EH (cell line): ENCODE results near the gene C16orf74.

Experiments used
- DNase-seq: peaks from one replicate; pipeline ENCODE4 v3.0.0-alpha.2; 2015; ENCODE audit warnings: low read depth

Gene C16orf74

DNA sequence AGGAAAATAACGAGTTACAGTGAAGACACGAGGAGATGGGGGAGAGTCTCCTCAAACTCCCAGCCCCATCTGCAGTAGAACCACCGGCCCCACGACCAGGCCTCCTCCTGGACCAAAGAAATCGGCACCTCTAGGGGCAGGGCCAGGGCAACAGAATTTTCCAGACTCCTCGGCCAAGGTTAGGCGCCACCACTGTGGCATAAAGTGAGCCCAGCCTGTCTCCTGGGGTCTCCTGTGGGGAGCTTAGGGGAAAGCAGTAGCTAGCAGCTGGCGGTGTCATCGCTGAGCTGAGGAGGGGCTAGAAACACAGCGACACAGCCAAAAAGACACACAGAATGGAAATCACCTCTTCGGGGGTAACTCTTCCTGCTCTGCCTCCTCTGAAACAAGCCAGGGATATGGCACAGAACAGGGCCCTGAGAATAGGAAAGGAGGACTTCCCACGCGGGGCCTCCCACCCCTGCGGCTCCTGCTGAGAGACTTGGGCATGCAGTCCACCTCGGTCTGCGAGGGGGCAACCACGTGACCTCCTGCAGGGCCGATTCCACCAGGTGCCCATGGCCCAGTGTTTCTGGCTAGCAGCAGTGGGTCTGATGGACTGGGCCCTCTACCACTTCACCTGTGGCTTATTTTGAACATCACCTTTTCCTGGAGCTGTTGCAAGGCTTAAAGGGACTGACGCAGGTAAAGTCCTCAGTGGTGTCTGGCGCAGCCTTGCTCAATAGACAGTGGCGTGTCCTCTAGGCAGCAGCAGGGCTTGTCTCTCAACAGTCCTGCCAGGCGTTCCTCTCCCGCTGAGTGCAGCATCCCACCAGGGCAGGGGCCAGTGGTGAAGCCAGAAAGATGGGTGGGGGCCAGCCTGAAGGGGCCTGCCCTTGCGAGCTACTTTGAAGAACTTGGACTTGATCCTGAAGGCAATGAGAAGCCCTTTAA is 55.4 kb downstream of the C16orf74 start:
- DNase-seq, result no peak

DNA sequence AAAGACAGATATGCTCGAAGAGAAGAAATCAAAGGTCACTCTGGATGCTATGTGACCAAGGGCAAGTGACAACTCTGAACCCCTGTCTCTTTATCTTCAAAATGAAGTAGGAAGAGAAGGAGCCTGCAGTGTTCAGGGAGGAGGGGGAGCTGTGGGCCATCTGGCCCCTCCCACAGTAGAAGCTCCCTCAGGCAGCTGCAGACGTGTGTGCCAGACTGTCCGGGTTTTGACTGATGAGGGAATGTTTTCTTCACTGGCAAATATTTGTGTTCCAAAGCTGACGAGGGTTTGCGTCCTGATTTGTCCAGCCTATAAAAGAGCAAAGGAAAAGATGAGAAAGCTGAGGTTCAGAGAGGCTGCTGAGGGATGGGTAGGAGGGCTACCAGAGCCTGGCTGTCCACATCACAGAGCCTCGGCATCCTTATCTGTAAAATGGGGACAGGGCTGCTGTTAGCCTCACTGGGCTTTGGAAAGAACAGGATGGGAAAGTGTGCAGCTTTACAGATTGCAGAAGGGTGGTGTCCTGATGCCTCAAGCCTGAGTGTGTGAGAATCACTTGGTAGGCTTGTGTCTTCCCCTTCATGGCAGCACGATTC is 60.3 kb downstream of the C16orf74 start:
- DNase-seq, result peak; percentile 24

DNA sequence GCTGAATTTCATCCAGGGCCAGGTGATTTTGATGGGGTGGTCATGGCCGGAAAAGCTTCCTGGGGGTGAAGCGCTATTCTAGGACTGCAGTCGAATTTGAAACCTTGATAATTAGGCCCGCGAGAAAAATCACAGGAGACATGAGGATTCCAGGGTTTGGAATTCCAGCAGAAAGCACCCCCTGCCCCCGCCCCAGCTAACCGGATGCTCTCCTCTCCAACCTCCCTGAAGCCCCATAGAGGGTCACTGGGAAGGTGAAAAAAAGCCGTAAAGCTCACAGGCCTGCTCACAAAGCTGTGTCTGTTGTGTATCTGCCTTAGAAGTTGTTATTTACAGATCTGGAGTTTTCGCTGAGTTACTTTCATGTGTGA is 61.0 kb downstream of the C16orf74 start:
- no peak for DNase-seq

DNA sequence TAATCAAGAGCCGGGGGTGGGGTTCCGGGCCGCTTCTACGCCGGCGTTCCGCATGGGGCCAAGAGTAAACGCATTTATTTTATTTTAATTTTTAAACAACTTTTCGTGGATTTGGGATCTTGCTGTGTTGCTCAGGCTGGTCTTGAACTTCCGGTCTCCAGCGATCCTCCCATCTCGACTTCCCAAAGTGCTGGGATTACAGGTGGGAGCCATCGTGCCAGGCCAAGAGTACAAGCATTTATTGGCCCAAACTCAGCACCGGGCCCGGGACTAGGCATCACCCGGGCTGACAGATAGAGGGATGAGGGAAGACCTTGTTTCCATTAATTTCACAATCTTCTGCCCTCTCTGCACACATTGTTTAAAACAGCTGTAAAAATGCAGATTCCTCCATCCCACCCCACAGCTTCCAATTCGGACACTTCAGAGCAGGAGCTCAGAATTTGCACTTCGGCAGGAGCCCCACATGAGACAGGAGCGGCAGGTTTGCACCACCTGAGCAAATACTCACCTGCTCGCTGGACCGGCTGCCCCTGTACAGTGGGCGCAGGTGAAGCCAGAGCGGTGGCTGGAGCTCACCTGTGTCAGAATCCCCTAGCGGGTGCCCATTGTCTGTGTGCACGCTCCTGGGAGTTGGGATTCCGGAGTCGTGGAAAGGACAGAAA is 61.5 kb downstream of the C16orf74 start:
- no peak for DNase-seq

DNA sequence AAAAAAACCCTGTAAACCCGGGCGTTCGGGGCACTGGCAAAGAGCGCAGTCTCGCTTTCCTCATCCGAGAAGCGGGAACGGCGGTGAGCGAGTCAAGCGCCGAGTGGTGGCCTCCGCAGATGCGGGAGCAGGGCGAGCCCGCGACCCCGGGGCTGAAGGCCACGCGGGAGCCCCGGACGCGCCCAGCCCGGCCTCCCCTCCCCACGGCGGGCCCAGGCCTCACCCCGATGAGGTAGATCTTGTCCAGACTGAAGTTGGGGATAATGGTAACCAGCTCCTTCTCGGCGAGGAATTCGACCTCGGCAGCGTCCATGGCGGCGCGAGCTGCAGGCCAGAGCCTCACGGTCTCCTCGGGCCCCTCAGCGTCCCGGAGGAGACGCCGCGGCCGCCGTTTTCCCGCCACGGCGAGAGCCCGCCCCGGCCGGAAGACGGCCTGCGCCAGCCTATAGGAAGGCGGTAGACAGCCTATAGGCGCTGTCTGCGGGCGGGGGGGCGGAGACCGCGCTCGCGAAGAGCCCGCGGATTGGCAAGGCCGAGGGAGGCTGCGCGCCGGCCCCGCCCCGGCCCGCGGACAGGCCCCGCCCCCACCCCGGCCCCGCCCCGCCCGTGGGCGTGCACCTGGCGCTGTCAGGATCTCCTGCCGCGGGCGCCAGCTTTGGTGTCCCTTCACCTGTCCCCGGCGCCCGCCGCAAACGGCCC is 62.2 kb downstream of the C16orf74 start, which contains the start of gene GINS2:
Gene GINS2, minus strand, starts transcription at position 369 of the 699 bp plus-strand sequence. Its CDS starts 56 bp downstream, at position 313.
- peak; percentile 92 for DNase-seq

DNA sequence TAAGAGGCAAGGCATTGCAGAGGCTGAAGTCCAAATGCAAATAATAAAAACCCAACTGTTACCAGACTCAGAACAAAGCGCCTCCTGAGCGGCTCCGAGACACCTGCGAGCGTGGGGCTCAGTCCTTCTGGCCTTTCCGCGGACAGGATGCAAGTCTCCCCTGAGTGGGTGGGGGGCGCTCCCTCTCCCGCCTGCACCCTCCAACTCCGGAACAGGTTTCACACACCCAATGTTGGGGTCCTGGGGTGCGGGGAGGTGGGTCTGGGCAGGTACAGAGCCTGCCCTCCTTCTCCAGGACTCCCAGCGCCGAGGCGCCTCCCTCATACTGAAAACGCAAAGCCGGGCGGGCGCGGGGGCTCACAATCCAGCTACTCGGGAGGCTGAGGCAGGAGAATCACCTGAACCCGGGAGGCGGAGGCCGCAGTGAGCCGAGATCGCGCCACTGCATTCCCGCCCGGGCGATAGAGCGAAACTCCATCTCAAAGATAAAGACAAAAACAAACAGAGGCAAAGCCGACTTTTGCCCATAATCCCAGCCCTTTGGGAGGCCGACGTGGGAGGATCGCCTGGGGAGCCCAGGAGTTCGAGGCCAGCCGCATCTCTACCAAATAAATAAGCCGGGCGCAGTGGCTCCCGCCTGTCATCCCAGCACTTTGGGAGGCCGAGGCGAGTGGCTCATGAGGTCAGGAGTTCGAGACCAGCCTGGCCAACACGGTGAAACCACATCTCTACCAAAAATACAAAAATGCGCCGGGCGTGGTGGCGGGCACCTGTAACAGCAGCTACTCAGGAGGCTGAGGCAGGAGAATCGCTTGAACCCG is 63.0 kb downstream of the C16orf74 start:
- no peak for DNase-seq

DNA sequence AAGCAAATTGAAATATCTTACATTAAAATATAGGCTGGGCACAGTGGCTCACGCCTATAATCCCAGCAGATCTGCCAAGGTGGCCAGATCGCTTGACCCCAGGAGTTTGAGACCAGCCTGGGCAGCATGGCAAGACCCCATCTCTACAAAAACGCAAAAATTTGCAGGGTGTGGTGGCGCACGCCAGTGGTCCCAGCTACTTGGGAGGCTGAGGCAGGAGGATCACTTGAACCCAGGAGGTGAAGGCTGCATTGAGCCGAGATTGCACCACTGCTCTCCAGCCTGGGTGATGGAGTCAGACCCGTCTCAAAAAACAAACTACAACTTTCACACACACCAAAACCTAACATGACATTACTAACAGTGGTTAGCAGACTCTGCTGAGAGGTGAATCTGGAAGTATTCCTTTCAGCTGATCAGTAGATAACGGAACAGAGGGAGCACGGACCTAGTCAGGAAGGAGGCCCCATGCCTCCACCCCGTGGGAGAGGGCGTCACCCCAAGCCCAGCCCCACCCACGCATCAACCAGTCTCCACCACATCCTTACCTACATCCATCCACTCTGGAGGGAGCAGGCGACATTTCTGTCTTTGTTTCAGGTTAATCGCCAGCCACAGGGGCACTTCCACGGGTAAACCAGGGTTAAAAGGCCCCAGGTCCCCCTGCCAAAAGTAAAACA is 63.8 kb downstream of the C16orf74 start:
- no peak for DNase-seq

DNA sequence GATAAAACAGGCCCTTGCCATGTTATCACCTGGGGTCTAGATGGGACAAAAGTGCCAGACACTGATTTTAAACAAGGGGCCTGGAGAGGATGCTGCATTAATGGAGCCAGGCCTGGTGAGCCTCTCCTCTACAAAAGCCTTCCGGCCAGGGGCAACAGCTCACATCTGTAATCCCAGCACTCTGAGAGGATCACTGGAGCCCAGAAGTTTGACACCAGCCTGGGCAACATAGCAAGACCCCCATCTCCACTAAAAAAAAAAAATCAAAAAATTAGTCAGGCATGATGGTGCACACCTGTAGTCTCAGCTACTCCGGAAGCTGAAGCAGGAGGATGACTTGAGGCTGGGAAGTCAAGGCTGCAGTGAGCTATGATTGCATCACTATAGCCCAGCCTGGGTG is 65.6 kb downstream of the C16orf74 start:
- DNase-seq, result no peak

DNA sequence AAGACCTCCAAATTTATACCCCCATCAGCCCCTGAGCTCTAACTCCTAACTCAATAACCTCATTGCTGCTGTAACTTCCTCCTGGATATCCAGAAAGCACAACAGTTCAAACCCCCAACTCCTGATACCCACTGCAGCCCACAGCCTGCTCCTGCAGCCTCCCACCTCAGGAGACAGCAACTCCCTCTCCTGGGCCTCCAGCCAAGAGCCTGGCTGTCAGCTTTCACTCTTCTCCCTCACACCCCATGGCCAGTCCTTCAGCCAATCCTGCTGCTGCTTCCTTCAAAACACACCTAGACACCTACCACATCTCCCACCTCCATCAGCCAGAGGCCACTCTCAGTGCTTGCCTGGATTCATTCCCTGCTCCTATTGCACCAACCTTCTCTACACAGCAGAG is 67.5 kb downstream of the C16orf74 start:
- DNase-seq, result no peak

DNA sequence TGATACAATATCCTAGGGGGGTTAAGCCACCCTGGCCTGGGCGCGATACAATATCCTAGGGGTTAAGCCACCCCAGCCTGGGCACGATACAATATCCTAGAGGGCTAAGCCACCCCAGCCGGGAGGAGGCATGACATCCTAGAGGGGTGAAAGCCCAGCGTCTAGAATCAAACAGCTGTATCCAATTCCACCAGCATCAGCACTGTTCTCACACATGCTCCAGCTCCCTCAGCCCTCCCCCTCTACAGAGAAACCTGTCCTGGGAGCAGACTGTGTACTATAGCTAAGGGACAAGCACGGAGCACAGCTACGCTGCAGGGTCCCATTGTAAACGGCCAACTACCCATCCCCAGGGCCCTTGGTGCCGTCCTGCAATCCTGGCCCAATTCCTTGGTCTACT is 68.4 kb downstream of the C16orf74 start:
- no peak for DNase-seq

DNA sequence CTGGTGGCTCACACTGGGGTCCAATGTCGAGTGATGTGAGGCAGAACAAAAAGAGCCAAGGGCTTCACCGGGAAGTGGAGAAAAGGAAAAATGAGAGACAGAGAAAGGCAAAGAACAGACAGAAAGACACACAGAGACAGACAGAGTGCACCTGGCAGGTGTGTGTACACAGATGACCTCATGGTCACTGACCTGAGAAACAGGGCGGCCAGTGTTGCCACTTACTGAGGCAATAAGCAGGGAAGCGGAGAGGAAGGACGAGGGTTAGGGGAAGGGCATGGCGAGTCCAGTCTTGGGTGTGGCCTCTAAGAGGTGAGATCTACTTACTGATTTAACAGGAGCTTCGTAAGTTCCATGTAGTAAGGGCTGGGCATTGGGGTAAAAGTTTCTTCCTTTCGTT is 69.6 kb downstream of the C16orf74 start:
- no peak for DNase-seq

DNA sequence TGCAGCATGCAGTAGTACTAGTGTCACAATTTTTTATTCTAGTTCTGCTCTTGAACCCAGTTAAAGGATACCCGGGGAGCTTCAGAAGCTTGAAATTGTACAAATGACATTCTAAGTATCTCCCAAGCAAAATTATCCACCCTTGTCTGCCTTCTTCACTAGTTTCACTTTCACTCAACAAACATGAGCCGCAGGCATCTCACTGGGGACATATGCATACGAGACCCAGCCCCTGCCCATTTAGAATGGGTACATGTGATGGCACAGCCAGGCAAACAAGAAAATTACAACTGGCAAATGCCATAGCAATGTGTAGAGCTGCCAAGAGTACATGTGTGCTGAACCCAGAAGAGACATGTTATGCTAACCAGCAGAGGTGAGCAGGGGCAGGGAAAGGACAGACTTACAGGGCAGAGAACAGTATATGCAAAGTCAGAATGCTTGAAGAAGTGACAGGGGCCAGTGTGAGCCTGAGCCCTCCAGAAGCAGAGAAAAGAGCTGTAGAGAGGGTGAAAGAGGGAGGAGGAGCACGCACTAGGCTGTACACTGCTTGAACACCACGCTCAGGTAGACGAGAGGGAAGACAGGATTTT is 70.4 kb downstream of the C16orf74 start:
- no peak for DNase-seq

DNA sequence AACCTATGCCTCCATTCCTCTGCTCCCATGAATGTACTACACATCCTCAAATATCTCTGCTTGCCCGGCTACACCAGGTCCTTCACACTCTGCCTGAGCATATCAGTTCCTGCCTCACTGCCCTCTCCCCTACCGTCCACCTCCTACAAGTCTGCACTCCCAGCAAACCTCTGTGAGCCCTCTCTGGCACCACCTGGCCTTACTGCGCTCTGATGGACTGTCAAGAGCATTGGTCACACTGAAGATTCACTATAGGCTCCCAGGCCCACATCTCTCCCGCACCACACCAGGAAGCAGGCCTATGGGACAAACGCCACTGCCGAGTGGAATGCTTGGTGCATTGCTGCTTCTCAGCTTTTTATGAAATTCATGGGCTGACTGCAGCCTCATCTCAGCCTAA is 71.0 kb downstream of the C16orf74 start:
- no peak for DNase-seq

DNA sequence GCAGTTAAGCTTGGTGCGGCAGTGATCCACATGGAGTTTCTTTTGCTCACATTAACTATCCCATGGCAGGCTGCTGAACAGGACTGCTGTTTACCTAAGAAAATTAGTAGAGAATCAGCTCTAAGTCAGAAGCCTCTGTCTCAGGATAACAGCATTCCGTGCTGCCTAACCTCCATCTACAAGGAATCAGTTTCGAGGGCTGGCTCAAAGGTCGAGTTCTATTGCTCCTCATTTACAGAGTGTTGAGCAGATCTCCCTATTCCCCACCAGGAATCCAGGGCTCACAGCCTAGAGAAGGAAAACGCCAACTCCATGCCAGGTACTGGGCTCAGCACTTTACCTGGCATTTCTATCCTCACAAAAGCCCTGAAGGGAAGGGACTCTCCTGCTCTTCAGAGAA is 72.1 kb downstream of the C16orf74 start:
- no peak for DNase-seq

DNA sequence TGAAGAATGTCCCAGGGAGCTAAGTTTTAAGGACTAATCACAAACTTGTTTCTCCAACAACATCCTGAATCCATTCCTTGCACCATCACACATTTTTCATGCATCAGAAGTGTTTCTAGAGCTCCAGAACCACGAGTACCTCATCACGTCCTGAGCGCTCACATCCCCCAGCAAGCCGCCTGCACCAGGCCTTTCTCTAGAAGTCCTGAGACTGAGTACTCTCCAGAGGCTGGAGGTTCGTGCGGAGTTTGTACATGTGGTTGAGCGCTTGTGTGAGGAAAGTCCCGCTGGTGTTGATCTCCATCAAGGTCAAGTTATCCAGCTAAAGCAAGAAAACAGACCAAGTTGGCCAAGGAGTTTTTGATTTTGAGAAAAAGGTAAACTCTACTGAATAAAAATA is 72.9 kb downstream of the C16orf74 start:
- DNase-seq, result no peak

DNA sequence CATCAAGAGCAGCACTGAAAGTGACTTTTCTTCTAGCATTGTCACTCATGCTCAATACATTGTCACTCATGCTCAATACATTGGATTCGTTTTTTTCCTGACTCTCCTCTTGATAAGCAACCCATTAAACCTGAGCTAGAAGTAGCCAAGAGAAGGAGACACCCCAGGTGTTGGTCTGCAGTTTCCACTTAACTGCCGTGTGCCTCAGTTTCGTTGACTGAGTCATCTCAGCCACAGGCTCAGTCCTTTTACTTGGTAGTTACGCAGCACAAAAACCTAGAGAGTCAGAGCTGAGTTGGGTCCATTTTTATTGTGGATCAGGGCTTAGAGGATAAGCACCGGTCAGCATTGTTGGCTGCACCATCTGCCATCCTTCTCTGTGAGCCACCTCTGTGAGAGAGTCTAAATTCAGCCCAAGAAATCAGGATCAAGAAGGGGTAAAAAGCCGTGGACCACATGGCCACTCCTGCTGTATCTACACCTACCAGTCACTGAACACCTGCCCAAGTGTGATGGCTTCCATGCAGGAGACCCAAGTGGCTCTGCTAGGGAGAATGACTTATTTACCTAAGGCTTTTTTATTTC is 73.4 kb downstream of the C16orf74 start:
- no peak for DNase-seq

DNA sequence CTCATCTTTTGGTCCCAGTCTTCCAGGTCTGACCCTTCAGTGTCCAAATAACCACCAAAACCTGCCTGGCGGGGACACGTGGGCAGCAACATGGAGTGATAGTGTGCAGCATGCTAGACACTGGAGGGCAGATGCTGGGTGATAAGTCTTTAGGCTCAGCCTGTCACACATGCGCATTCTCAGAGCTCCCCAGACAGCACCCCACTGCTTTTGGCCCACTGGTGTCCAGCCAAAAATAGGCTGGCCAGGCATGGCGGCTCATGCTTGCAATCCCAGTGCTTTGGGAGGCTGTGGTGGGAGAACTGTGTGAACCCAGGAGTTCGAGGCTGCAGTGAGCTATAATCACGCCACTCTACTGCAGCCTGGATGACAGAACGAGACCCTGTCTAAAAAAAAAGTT is 74.4 kb downstream of the C16orf74 start:
- DNase-seq, result no peak

DNA sequence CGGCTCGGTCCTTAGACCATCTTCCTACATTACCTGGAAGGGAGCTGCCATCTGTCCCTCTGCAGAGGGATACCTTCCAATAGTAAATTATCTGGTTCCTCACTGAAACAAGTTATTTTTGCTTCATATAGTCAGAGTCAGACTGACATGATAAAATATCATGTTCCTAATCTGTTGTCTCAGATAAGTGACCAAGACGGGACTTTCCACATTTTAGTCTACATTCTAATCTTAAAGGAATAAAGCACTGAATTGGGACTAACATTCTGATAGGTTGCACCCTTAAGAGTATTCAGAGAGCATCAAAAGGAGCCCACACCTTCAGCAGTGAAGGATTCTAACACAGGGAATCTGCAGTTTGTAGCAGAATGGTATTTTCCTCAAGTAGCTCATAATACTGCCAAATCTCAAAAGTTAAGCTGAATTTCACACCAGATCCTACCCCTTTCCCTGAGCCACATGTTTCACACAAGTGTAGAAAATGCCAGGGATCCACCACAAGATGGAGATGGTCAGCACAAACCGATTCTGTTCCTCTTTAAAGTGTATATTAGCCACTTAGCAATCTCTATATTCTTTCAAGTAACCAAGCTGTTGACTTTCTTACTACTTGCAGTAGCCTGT is 75.5 kb downstream of the C16orf74 start:
- peak; percentile 39 for DNase-seq

DNA sequence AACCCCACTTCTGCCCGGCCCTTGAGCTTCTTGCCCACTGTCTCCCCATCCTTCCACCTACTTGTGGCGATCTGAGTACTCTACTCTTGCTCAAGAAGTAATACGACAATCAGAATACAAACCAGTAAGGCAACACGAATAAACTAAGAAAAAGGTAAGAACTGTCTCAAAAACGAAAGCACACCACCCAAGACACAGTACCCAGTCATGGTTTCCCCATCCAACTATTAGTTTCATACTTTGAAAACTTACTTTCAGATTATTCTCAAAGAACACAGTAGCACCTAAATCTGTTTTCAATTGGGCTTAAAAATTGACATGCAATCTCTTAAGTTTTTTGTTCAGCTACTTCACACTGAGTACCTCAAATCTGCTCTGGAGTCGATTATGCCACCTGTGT is 76.1 kb downstream of the C16orf74 start:
- no peak for DNase-seq

DNA sequence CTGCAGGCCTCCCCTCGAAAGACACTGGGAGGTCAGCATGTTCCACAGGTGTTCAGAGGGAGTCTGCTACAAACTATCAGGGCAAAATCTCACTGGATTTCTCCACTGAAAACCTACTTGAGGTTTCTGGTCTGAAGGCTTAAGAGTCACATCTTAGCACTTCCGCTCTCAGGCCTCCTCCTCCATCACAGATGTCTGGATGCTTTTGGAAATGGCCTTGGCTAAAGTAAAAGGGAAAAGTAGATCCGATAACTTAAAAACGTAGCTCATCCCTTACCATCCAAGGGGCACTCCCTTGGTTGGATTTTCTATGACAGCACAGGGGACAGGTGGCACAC is 76.5 kb downstream of the C16orf74 start:
- no peak for DNase-seq
